ENCODE measurements around the gene RAPGEFL1.

Gene RAPGEFL1

DNA sequence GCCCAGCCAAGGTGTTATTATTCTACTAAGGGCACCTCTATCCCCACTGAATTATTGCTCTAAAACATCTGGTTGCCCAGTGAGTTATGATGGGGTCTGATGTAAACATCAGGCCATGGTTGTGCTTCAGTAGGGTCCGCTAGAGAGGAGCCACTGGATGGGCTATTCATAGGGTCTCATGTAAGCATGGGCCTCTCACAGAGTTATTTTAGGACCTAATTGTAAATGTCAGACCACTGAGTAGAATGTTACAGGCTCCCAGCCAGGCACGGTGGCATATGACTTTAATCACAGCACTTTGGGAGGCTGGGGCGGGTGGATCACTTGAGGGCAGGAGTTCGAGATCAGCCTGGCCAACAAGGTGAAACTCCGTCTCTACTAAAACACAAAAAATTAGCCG lies 5.3 kb downstream of the RAPGEFL1 start:
- ATAC-seq (ENCODE audit: insufficient read depth, low read depth), result no peak
- no peak for DNase-seq
- Histone ChIP-seq H4K20me1 (ENCODE audit: insufficient read depth, low read length) (no peaks in the 10 kb centered on the region), H3K4me1 (ENCODE audit: insufficient read depth, low read length) (no peaks in the 10 kb centered on the region), H3K79me2 (ENCODE audit: insufficient read depth, low read length) (no peaks in the 10 kb centered on the region), H2AFZ (ENCODE audit: low read depth, low read length) (no peak overlapping the region), H3K4me2 (ENCODE audit: insufficient read depth, low read length) (no peak overlapping the region), H3K27ac (ENCODE audit: low read length) (no peak overlapping the region), H3K36me3 (ENCODE audit: insufficient read depth, low read length) (peaks cover 3% of the 10 kb centered on the region), H3K4me3 (ENCODE audit: low read depth in 1 of 2, low read length in 2 of 2) (no peak overlapping the region), H3K9me3 (ENCODE audit: insufficient read depth, low read length, severe bottlenecking) (no peaks in the 10 kb centered on the region), H3K9ac (ENCODE audit: low read depth, low read length) (no peak overlapping the region), H3K27me3 (ENCODE audit: insufficient read depth, low read length, poor library complexity) (no peaks in the 10 kb centered on the region)
- TF ChIP-seq EZH2 (IDR thresholded peaks at IDR 0.05; ENCODE audit: borderline replicate concordance, low read depth, low read length, severe bottlenecking), result no peak
- TF ChIP-seq, protein P1, sequence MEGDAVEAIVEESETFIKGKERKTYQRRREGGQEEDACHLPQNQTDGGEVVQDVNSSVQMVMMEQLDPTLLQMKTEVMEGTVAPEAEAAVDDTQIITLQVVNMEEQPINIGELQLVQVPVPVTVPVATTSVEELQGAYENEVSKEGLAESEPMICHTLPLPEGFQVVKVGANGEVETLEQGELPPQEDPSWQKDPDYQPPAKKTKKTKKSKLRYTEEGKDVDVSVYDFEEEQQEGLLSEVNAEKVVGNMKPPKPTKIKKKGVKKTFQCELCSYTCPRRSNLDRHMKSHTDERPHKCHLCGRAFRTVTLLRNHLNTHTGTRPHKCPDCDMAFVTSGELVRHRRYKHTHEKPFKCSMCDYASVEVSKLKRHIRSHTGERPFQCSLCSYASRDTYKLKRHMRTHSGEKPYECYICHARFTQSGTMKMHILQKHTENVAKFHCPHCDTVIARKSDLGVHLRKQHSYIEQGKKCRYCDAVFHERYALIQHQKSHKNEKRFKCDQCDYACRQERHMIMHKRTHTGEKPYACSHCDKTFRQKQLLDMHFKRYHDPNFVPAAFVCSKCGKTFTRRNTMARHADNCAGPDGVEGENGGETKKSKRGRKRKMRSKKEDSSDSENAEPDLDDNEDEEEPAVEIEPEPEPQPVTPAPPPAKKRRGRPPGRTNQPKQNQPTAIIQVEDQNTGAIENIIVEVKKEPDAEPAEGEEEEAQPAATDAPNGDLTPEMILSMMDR (IDR thresholded peaks at IDR 0.05; ENCODE audit: borderline replicate concordance, extremely low read depth, low read length, poor library complexity, severe bottlenecking), result no peak

DNA sequence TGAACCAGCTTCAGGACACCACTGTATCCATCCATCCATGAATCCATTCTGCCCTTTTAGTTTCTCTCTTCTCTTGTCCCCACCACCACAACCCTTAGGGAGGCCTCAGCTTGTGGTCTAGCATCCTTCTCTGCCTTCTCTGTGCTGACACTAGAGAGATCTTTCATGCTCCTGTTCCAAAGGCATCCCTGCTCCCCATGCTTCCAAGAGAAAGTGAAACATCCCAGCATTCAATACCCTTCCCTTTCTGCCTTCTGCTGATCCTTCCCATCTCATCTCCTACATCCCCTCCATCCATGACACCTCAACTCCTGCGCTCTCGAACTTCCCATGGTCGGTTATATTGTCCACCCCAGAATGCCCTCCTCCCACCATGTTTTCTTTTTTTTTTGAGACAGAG lies 10.0 kb downstream of the RAPGEFL1 start:
- no peak; the same call in 2 of the 3 replicates for ATAC-seq (ENCODE audit: insufficient read depth, low read depth)
- Histone ChIP-seq H3K4me1 (ENCODE audit: insufficient read depth, low read length) (no peaks in the 10 kb centered on the region), H3K9me3 (ENCODE audit: insufficient read depth, low read length, severe bottlenecking) (no peaks in the 10 kb centered on the region), H3K4me3 (ENCODE audit: low read depth in 1 of 2, low read length in 2 of 2) (no peak overlapping the region), H3K36me3 (ENCODE audit: insufficient read depth, low read length) (no peaks in the 10 kb centered on the region), H2AFZ (ENCODE audit: low read depth, low read length) (no peak overlapping the region), H3K9ac (ENCODE audit: low read depth, low read length) (no peak overlapping the region), H3K79me2 (ENCODE audit: insufficient read depth, low read length) (no peaks in the 10 kb centered on the region), H3K4me2 (ENCODE audit: insufficient read depth, low read length) (no peak overlapping the region), H3K27ac (ENCODE audit: low read length) (no peak overlapping the region), H4K20me1 (ENCODE audit: insufficient read depth, low read length) (no peaks in the 10 kb centered on the region), H3K27me3 (ENCODE audit: insufficient read depth, low read length, poor library complexity) (no peaks in the 10 kb centered on the region)
- no peak for TF ChIP-seq EZH2 (IDR thresholded peaks at IDR 0.05; ENCODE audit: borderline replicate concordance, low read depth, low read length, severe bottlenecking)
- TF ChIP-seq, protein P1 (IDR thresholded peaks at IDR 0.05; ENCODE audit: borderline replicate concordance, extremely low read depth, low read length, poor library complexity, severe bottlenecking), result no peak
- no peak for DNase-seq

DNA sequence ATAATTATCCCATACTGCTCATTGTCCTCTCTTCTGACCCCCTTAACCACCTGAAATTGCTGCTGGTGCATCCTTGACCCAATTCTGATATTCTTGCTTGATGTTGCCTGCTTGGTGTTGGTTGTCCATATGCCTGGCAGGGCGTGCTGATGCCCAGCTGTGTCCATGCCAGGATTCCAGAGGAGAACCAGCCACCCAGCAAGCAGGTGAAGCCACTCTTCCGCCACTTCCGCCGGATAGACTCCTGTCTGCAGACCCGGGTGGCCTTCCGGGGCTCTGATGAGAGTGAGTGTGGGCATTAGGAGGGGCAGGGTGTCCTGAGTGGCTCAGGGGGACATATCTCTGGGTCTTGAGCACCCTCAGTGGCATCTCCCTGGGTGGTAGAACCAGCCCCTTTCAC lies 11.4 kb downstream of the RAPGEFL1 start:
- ATAC-seq (ENCODE audit: insufficient read depth, low read depth) (no peak), DNase-seq (no peak)
- H3K4me1 ChIP-seq (ENCODE audit: insufficient read depth, low read length), result peaks cover 5% of the 10 kb centered on the region
- no peaks in the 10 kb centered on the region for H3K79me2 ChIP-seq (ENCODE audit: insufficient read depth, low read length)
- no peak overlapping the region for H2AFZ ChIP-seq (ENCODE audit: low read depth, low read length)
- H4K20me1 ChIP-seq (ENCODE audit: insufficient read depth, low read length), result no peaks in the 10 kb centered on the region
- no peaks in the 10 kb centered on the region for H3K27me3 ChIP-seq (ENCODE audit: insufficient read depth, low read length, poor library complexity)
- H3K36me3 ChIP-seq (ENCODE audit: insufficient read depth, low read length), result no peaks in the 10 kb centered on the region
- no peak overlapping the region for H3K4me3 ChIP-seq (ENCODE audit: low read depth in 1 of 2, low read length in 2 of 2)
- H3K4me2 ChIP-seq (ENCODE audit: insufficient read depth, low read length), result no peak overlapping the region
- no peak overlapping the region for H3K27ac ChIP-seq (ENCODE audit: low read length)
- H3K9me3 ChIP-seq (ENCODE audit: insufficient read depth, low read length, severe bottlenecking), result no peaks in the 10 kb centered on the region
- TF ChIP-seq EZH2 (IDR thresholded peaks at IDR 0.05; ENCODE audit: borderline replicate concordance, low read depth, low read length, severe bottlenecking), result no peak
- TF ChIP-seq, protein P1 (IDR thresholded peaks at IDR 0.05; ENCODE audit: borderline replicate concordance, extremely low read depth, low read length, poor library complexity, severe bottlenecking), result no peak
- H3K9ac ChIP-seq (ENCODE audit: low read depth, low read length), result no peak overlapping the region

All from DND-41 (cell line).